K562 (cell line): ENCODE measurements around the gene CLCC1. TPM values are rescaled to one million over a fixed set of nuclear protein-coding genes. Genes with fewer than 3 reads are reported as not detected.

Experiments
- CBX8 ChIP-seq: fragments of 200-600 bp; sonication (generic); IDR thresholded peaks from 2 replicates; pipeline ENCODE4 v1.6.1; 2012; ENCODE audit warnings: borderline replicate concordance, mixed run types, low read depth, mild to moderate bottlenecking, moderate library complexity, mixed read lengths, low read length, control low read depth, inconsistent platforms; ENCODE audit not compliant: poor library complexity, severe bottlenecking; ENCODE audit errors: extremely low read depth
- CHD4 ChIP-seq: fragments of 200-600 bp; sonication (generic); IDR thresholded peaks from 3 replicates; pipeline ENCODE4 v1.6.1; 2012; ENCODE audit warnings: low read depth, mild to moderate bottlenecking, mixed read lengths, low read length, inconsistent platforms; ENCODE audit not compliant: insufficient read depth, insufficient replicate concordance, poor library complexity, severe bottlenecking
- DACH1 ChIP-seq: fragments of 450-650 bp; IDR thresholded peaks from 2 replicates; pipeline ENCODE4 v1.6.1; 2018; ENCODE audit not compliant: partially characterized antibody
- ETV5 ChIP-seq: sonication (generic); formaldehyde crosslinking; IDR thresholded peaks from 2 replicates; pipeline ENCODE4 v1.4.0; 2020; ENCODE audit warnings: low read depth, mild to moderate bottlenecking, missing genetic modification reagents
- HNRNPL ChIP-seq: fragments of 200-400 bp; formaldehyde crosslinking; IDR thresholded peaks from 2 replicates; pipeline ENCODE4 v1.6.1; 2017; ENCODE audit warnings: low read depth, mild to moderate bottlenecking, low read length
- MAFF ChIP-seq: IDR thresholded peaks from 2 replicates; pipeline ENCODE4 v1.6.1; 2012; ENCODE audit warnings: low read length, improper control_type of control experiment
- NR2F6 ChIP-seq: fragments of 450-650 bp; formaldehyde crosslinking; IDR thresholded peaks from 2 replicates; pipeline ENCODE4 v1.4.0; 2020; ENCODE audit warnings: mild to moderate bottlenecking
- POLR2B ChIP-seq: fragments of 450-650 bp; IDR thresholded peaks from 2 replicates; pipeline ENCODE4 v1.6.1; 2018; ENCODE audit warnings: low read depth; ENCODE audit not compliant: partially characterized antibody
- POLR2G ChIP-seq: fragments of 200-400 bp; formaldehyde crosslinking; IDR thresholded peaks from 2 replicates; pipeline ENCODE4 v1.6.1; 2017; ENCODE audit warnings: low read depth, mild to moderate bottlenecking, antibody characterized with exemption, low read length, moderate library complexity
- RFX5 ChIP-seq: IDR thresholded peaks from 2 replicates; pipeline ENCODE4 v1.6.1; 2011; ENCODE audit warnings: low read depth, mild to moderate bottlenecking, improper control_type of control experiment, low read length
- ZBTB1 ChIP-seq: sonication (generic); formaldehyde crosslinking; IDR thresholded peaks from 2 replicates; pipeline ENCODE4 v1.8.1; 2023; ENCODE audit warnings: missing genetic modification reagents, low read depth, mild to moderate bottlenecking, borderline replicate concordance
- ZNF197 ChIP-seq: fragments of 200-800 bp; sonication (Bioruptor generic); IDR thresholded peaks from 2 replicates; pipeline ENCODE4 v1.6.1; 2016; ENCODE audit warnings: low read depth, missing genetic modification characterization, missing compliant biosample characterization
- ZNF311 ChIP-seq: fragments of 250-450 bp; sonication (Bioruptor Pico); IDR thresholded peaks from 2 replicates; pipeline ENCODE4 v1.4.0; 2020; ENCODE audit warnings: mild to moderate bottlenecking, moderate library complexity
- polyA plus RNA-seq, 8 experiments: library from polyadenylated mRNA; depleted of rRNA in 4 of 8; stranded (reverse) in 5 of 8; unstranded in 3 of 8; fragments of >200 nt; fragmentation: Nextera tagmentation in 2 of 8; fragmentation: Illumina TruSeq in 1 of 8; extraction: Ambion mirVana in 2 of 8; extraction: Trizol in 1 of 8; gene quantifications; 2 replicates each; pipeline versions ENCODE4 v1.2.1 to v1.2.3, GENCODE V29; 2011 to 2014; ENCODE audit warnings: inconsistent platforms in 1 of 8, missing spikeins in 1 of 8
- total RNA-seq, 7 experiments: library from RNA; depleted of rRNA in 6 of 7; stranded (reverse); fragments of >200 nt in 6 of 7; fragmentation: Illumina TruSeq in 2 of 7; extraction: Trizol in 2 of 7; gene quantifications; 2 replicates each; pipeline versions ENCODE4 v1.2.1 to v1.2.3, GENCODE V29; 2011 to 2021; ENCODE audit warnings: low replicate concordance in 1 of 7
- TF ChIP-seq, protein P1 (sequence below), 3 experiments: fragments of 200-800 bp in 1 of 3; sonication (Bioruptor generic) in 1 of 3; sonication (generic) in 1 of 3; formaldehyde crosslinking in 1 of 3; IDR thresholded peaks; 2 replicates each; pipeline versions ENCODE4 v1.6.1 to v1.8.0; 2016 to 2022; ENCODE audit warnings: mild to moderate bottlenecking in 2 of 3, missing compliant biosample characterization in 2 of 3, missing genetic modification characterization in 2 of 3, missing genetic modification reagents in 1 of 3
- TF ChIP-seq, protein P2 (sequence below), 2 experiments: fragments of 450-650 bp in 1 of 2; IDR thresholded peaks; 2 replicates each; pipeline ENCODE4 v1.6.1; 2011 to 2017; ENCODE audit warnings: low read depth in 2 of 2, antibody characterized with exemption in 1 of 2, borderline replicate concordance in 1 of 2, low read length in 1 of 2, mild to moderate bottlenecking in 1 of 2, mixed read lengths in 1 of 2; ENCODE audit not compliant: control insufficient read depth in 1 of 2
- TF ChIP-seq, protein P3 (sequence below): sonication (generic); formaldehyde crosslinking; IDR thresholded peaks from 2 replicates; pipeline ENCODE4 v1.8.0; 2022; ENCODE audit warnings: mild to moderate bottlenecking, missing genetic modification reagents, borderline replicate concordance

The CLCC1 gene
- total and polyA plus RNA-seq, 9 of the 15 experiments (the other 6 are each of a cell fraction or from before 2014, with no cell fraction given), result 28.8 to 63.4 (median 40.4) TPM

DNA sequence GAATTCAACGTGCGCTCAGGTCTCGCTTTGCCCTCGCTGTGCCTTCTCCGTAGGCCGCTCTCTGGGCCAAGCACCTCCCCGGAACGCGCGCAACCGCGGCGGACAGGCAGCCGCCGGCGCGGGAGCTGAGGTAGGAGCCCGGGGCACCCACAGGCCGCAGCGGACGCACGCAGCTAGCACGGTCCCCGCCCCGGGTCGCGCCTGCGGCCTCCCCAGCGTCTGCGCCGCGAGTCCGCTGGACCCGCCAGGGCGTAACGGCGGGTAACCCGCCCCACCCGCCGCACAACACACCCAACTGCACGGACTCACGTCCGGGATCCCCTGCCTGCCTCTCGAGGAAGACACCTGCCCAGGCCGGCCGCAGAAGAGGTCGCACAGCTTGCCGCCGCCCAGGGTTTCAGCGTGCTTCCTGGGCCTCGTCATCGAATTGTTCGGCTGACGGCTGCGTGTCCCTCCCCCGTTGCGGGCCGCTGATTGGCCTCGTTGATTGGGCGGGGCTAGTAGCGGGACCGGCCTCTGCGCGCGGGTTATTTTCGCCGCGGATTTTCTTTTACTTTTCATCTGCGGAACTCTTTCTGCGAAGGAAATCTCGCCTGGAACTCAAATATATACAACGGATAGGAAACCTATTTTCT, at the start of gene CLCC1 (continued):
- TF ChIP-seq CHD4, result no peak
- peak; percentile 66 for TF ChIP-seq HNRNPL
- TF ChIP-seq ZNF197 (CRISPR knock-in tag), result 0 out of 2 replicates have a peak, but pooled peaks have one; percentile 15
- TF ChIP-seq RFX5, result no peak; the same call in 1 of the 2 replicates
- TF ChIP-seq NR2F6 (CRISPR knock-in tag), result no peak
- peak; percentile 89 for TF ChIP-seq POLR2B
- no peak for TF ChIP-seq DACH1
- TF ChIP-seq, protein P1, sequence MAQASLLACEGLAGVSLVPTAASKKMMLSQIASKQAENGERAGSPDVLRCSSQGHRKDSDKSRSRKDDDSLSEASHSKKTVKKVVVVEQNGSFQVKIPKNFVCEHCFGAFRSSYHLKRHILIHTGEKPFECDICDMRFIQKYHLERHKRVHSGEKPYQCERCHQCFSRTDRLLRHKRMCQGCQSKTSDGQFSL (CRISPR knock-in tag; IDR thresholded peaks at IDR 0.05), result no peak
- TF ChIP-seq, protein P1 (tag; IDR thresholded peaks at IDR 0.05), result no peak
- peak; percentile 98 for TF ChIP-seq ZBTB1 (CRISPR knock-in tag)
- TF ChIP-seq POLR2G, result peak; percentile 99
- TF ChIP-seq, protein P2, sequence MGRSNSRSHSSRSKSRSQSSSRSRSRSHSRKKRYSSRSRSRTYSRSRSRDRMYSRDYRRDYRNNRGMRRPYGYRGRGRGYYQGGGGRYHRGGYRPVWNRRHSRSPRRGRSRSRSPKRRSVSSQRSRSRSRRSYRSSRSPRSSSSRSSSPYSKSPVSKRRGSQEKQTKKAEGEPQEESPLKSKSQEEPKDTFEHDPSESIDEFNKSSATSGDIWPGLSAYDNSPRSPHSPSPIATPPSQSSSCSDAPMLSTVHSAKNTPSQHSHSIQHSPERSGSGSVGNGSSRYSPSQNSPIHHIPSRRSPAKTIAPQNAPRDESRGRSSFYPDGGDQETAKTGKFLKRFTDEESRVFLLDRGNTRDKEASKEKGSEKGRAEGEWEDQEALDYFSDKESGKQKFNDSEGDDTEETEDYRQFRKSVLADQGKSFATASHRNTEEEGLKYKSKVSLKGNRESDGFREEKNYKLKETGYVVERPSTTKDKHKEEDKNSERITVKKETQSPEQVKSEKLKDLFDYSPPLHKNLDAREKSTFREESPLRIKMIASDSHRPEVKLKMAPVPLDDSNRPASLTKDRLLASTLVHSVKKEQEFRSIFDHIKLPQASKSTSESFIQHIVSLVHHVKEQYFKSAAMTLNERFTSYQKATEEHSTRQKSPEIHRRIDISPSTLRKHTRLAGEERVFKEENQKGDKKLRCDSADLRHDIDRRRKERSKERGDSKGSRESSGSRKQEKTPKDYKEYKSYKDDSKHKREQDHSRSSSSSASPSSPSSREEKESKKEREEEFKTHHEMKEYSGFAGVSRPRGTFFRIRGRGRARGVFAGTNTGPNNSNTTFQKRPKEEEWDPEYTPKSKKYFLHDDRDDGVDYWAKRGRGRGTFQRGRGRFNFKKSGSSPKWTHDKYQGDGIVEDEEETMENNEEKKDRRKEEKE (IDR thresholded peaks at IDR 0.05; ENCODE audit: borderline replicate concordance in 1 of 2, control insufficient read depth in 1 of 2, low read depth in 2 of 2, low read length in 1 of 2), result 0 out of 4 replicates have a peak, but pooled peaks of 1 of the 2 experiments have one; percentile 64
- no peak for TF ChIP-seq MAFF
- TF ChIP-seq, protein P3, sequence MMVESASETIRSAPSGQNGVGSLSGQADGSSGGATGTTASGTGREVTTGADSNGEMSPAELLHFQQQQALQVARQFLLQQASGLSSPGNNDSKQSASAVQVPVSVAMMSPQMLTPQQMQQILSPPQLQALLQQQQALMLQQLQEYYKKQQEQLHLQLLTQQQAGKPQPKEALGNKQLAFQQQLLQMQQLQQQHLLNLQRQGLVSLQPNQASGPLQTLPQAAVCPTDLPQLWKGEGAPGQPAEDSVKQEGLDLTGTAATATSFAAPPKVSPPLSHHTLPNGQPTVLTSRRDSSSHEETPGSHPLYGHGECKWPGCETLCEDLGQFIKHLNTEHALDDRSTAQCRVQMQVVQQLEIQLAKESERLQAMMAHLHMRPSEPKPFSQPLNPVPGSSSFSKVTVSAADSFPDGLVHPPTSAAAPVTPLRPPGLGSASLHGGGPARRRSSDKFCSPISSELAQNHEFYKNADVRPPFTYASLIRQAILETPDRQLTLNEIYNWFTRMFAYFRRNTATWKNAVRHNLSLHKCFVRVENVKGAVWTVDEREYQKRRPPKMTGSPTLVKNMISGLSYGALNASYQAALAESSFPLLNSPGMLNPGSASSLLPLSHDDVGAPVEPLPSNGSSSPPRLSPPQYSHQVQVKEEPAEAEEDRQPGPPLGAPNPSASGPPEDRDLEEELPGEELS, result peak; percentile 83; the same call in 1 of the 2 replicates
- TF ChIP-seq CBX8, result no peak
- no peak for TF ChIP-seq ZNF311 (CRISPR knock-in tag)
- TF ChIP-seq ETV5, result 0 out of 2 replicates have a peak, but pooled peaks have one; percentile 76
